A204.1 (cell line): ENCODE data around the gene SERPINB1.
"Not testable (repeated sequence)": the region's sequence is repeated elsewhere in the genome, so short reads cannot be mapped to it uniquely, and the experiment has no call there.

Experiments
- FAIRE-seq: peaks from 2 replicates; lab custom pipeline; 2012; peaks lifted over from hg19 to GRCh38; lab: Jason Lieb, UNC

SERPINB1 gene

DNA sequence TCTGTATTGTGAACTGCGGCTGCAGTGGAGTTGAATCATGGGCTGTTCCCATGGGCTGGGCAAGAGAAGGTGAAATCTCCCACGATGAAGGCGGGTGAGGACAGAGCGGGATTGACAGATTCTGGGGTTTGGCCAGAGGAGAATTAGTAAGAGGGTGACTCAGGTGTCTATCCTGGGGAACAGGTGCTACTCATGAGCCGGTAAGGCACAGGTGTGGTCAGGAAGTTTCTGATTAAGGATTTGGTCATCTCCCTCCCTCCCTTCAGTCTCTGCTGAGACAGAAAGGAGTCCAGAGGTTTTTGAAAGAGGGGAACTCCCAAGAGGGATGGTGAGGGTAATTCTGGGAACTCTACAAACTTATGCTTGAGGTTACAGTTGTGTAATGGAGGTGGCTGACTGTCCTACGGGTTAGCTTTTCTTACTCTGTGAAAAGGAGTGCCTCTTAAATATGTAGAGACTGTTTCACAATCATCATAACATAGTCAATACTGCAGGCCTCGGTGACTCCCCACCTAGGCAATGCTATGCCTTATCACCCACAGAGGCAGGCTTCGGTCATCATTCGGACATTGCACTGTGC, 31.5 kb downstream of the SERPINB1 start:
- FAIRE-seq = no peak

DNA sequence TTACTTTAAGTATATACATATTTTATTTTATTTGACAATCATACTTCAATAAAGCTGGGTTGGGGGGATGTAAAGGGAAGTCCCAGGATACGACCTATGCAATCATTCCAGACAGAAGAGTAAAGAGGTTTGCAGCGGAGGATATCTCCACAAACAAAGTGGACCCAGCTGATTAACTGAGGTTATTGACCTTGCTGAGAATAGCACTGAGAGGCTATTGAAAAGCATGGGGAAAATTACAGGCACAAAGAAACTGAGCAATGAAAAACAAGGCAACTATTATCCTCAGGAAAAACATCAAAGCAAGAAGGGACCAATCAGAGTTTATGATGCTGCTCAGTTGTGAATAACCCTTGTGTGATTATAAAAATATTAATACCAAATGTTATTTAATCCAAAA, 32.6 kb downstream of the SERPINB1 start:
- no peak for FAIRE-seq

DNA sequence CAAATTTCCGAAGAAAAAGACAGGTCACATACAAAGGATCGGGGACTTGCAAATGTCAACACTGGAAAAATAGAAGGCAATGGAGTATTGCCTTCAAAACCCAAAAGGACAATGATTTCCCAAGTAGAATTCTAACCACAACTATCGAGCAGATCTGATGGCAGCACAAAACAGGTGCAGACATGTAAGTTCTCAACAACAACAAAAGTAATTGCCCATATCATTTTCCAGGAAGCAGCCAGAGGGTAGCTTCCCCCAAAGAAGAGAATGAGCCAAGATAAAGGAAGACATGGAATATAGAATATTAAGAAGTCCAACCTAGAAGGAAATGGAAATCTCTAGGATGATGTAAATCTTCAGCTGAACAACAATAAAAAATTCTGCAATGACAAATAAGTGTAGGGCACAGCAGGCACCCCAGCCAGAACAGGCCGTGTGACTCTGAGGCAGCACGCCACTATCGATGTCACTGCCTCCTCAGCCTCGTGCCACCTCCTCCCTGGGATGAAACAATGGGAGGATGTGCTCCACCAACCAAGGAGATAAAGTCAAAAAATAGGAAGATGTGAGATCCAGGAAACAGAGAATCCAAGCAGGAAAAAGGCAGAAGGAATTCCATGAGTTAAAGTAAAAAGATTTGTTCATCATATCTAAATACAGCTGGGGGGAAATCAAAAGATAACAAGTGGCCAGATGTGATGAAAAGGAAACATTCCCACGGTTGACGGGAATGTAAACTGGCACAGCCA, 34.1 kb downstream of the SERPINB1 start:
- FAIRE-seq = no peak

GRCh38 chr6:2806644-2807043, 35.0 kb downstream of the SERPINB1 start:
- no peak for FAIRE-seq

DNA sequence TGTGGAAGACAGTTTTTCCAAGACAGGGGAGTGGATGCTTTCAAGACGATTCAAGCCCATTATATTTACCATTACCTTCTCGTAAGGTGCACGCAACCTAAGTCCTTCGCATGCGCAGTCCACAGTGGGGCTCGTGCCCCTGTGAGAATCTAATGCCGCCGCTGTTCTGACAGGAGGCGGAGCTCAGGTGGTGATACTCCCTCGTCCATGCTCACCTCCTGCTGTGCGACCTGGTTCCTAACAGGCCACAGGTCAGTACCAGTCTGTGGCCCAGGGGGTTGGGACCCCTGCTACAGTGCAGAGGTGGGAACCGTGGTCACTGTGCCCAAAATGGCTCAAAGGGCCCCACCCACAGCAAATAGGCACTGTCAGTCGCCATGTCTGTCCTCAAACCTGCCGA, 36.6 kb downstream of the SERPINB1 start:
- no peak for FAIRE-seq

GRCh38 chr6:2804516-2804915, 37.1 kb downstream of the SERPINB1 start:
- no peak for FAIRE-seq

DNA sequence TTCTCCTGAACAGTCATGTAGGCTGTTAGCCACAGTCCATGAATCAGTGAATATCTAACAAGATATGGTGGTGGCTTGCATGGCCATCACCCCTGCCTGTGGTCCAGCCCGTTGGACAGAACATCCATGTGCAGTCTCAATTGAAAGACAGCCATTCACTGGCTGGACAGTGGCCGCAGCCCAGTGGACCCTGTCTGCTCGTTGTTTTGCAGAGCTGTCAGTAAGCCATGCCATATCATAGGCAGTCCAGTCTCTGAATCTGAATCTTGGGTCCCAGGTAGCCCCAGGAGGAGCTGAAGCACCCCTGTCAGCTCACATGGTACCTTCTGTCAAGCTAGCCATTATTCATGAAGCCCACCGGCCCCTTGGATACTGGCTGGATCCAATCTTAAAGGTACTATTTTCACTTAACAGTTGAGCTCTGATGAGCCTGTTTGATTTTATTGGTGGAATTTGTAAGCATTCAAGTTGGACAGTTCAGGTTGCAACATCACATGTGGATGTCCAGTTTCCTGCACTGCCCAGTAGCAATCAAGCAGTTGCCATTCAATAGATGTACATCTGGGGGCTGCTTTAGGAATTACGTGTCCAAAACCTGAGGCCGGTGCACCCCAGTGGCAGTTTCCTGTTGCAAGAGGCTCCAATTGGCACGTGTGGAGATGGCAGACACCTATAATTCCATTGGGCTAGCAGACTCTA, 37.8 kb downstream of the SERPINB1 start:
- no peak for FAIRE-seq

GRCh38 chr6:2802521-2803060, 39.1 kb downstream of the SERPINB1 start:
- FAIRE-seq = no peak

DNA sequence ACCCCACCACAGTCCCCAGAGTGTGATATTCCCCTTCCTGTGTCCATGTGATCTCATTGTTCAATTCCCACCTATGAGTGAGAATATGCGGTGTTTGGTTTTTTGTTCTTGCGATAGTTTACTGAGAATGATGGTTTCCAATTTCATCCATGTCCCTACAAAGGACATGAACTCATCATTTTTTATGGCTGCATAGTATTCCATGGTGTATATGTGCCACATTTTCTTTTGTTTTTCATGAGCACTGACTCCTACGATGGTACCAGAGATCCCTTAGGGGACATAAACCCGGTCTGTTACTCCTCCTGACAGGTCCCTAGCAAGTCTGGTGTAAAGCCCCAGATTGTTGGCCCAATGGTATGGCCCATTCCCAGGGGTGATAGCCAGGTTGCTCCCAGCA, 40.0 kb downstream of the SERPINB1 start:
- not testable (repeated sequence) for FAIRE-seq

DNA sequence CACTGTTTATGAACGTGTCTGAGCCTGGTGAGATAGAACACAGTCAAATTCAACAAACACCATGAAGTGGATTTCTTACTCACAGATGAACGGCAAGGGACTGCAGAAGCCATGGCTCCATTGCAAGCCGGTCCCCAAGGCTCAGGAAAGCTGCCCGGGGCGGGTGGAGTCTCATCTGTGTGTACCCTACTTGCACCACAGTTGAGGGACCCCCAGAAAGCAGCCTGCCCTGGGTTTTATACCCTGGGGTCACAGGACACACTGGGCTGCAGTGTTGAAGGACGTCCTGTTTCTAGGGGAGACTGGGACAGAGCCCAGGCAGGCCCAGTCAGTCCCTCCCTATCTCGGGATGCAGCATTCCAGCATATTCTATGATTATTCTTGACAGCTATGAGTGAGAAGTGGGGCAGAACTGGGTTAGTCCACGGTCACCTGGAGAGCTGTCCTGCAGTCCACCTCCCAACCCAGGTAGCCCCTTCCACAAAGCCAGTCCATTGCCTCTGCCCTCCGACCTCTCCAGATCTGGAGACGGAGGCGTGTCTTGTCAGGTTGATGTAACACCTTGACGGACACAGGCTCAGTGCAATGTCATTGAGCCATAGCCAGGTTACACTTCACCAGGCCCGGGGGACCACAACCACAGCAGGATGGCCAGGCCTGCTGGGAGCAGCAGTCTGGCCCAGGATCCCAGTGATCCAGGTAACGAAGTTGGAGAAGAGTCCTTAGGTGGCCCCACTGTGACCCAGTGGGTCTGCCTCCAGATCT, 40.9 kb downstream of the SERPINB1 start:
- FAIRE-seq = no peak

- FAIRE-seq = no peak
Observed at GRCh38 chr6:2799936-2800527, 41.6 kb downstream of the SERPINB1 start.

DNA sequence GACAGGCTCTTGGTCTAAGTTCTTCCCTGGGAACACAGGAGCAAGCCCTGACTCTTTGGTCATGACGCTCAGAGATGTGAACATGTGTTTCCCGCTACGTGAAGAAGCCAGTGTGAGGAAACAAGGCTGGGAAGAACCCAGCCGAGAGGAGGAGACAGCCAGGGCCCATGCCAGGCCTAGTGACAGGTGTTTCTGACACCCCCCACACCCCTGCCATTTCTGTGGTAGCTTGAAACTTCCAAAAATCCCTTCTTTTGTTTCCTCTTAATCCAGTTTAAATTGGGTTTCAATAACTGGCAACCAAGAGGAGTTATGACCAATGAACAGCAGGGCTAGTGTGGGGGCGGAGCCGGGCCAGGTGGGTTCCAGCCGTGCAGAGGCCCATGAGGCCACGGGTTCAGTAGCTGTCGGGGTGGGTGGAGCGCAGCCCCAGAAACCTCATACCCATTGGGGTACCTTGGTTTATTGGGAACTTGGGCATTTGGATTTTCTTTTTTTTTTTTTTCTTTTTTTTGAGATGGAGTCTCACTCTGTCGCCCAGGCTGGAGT, 43.0 kb downstream of the SERPINB1 start:
- no peak for FAIRE-seq

- no peak for FAIRE-seq
Observed at GRCh38 chr6:2797564-2798031, 44.1 kb downstream of the SERPINB1 start.

DNA sequence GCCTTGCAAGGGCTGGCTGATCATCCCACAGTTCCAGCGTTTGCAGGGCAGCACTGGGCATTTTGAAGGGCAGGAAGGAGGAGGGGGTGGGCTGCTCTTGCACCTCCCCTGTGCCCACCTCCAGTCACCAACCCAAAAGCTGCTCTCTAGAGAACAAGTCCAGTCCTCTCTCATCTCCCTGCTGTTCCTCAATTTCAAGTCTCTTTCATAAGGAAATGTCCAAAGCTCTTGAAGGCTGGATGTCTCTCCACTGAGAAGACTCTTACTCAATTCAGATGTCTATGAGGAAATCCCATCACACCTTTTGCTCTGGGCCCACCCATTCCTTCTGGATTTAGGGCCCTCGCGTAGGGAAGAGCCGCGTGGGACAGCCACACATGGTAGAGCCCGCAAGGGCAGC, 44.8 kb downstream of the SERPINB1 start:
- FAIRE-seq = no peak

GRCh38 chr6:2795956-2796355, 45.7 kb downstream of the SERPINB1 start:
- no peak for FAIRE-seq

- FAIRE-seq = no peak
Observed at GRCh38 chr6:2795162-2795561, 46.5 kb downstream of the SERPINB1 start.

- no peak for FAIRE-seq
Observed at GRCh38 chr6:2794171-2794730, 47.4 kb downstream of the SERPINB1 start.

DNA sequence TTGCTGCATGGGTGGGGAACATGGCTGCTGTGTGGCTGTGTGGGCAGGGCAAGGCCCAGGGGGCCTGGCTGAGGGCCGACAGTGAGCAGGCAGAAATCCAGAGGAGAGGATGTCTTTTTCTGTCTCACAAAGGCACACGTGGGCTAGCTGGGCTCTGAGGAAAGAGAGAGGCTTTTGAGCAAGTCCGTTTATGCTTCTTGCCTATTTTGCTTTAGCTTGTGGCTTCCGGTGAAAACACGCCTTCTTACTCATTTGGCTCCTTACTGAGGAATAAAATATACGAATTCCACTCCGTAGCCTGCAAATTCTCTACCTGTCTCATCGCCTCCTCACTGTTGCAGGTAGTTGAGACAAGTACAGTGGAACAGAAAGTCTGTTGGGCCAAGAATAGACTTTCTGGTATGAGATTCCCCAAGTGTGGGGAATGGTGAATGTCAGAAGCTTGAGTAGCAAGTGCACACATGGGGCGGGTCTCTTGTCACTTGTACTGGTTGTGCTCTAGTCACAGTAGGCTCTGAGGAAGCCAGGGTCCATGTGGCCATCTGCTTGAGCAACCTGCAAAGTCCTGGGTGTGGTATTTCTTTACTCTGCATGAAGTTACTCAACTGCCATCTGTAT, 48.0 kb downstream of the SERPINB1 start:
- FAIRE-seq = no peak

- no peak for FAIRE-seq
Observed at GRCh38 chr6:2792330-2793110, 49.1 kb downstream of the SERPINB1 start.

- FAIRE-seq = no peak
Observed at GRCh38 chr6:2791450-2791974, 50.2 kb downstream of the SERPINB1 start.
